IMR-90 (cell line): Measurements from ENCODE around the gene PEAK3.

ENCODE experiments used
- CEBPB ChIP-seq: IDR thresholded peaks from 2 replicates; pipeline ENCODE4 v1.6.1; 2012; ENCODE audit warnings: low read depth, low read length, improper control_type of control experiment
- CTCF ChIP-seq: conservative IDR thresholded peaks from 2 replicates; pipeline ENCODE4 v1.5.1; 2012; ENCODE audit warnings: mild to moderate bottlenecking, low read depth, low read length, improper control_type of control experiment
- POLR2A ChIP-seq: IDR thresholded peaks from 2 replicates; pipeline ENCODE4 v1.6.1; 2012; ENCODE audit warnings: mild to moderate bottlenecking, low read depth, low read length
- RAD21 ChIP-seq: IDR thresholded peaks from 2 replicates; pipeline ENCODE4 v1.6.1; 2012; ENCODE audit warnings: low read length, improper control_type of control experiment

GRCh38 chr19:2235381-2236063, 46.5 kb downstream of the PEAK3 start:
- TF ChIP-seq RAD21 (no peak), POLR2A (no peak), CTCF (no peak), CEBPB (no peak)
